Umbilical cord (tissue), 2 donors: ENCODE data around the gene IMMT. TPM values are rescaled to one million over a fixed set of nuclear protein-coding genes. Genes with fewer than 3 reads are reported as not detected.
"Not testable (repeated sequence)": the region's sequence is repeated elsewhere in the genome, so short reads cannot be mapped to it uniquely, and the experiment has no call there.

Experiments
- DNase-seq: peaks from one replicate; pipeline ENCODE4 v3.0.0-alpha.2; 2015; ENCODE audit warnings: low spot score
- total RNA-seq: library from RNA; depleted of rRNA; stranded (reverse); fragments of >200 nt; gene quantifications from one replicate; pipeline ENCODE4 v1.2.3, GENCODE V29; 2014; ENCODE audit warnings: low replicate concordance; ENCODE audit not compliant: insufficient read depth

Gene IMMT
- total RNA-seq, 1 donor from 2014 or later = 64.8 TPM

DNA sequence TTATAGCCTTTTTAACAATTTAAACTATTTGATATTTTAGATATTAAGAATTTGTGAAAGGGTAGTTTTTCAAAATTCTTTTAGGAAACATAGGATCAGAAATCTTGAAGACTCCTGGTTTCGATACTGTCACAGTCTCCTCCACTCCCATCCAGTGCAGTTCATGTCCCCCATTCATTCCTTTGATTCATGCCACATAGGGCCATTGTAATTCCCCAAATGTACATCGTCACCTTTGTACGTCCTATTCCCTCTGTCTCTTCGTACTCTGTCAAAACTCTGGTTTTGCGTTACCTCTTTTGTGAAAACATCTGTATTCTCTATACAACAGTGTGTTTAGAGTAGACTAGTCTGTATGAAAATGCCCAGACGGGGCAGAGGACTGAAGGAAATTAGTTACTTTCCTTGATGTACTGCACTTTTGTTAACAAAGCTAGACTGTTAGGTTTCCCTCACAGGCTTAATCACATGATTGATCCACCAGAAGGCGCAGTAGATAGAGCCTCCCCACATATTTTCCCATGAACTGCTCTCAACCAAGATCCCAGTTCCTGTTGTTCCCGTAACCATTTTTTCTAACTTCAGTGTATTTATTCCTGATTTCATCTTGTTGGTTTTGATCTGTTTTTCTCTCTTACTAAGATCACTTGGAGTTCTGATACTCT, 6.5 kb upstream of the IMMT start:
- no peak for DNase-seq

DNA sequence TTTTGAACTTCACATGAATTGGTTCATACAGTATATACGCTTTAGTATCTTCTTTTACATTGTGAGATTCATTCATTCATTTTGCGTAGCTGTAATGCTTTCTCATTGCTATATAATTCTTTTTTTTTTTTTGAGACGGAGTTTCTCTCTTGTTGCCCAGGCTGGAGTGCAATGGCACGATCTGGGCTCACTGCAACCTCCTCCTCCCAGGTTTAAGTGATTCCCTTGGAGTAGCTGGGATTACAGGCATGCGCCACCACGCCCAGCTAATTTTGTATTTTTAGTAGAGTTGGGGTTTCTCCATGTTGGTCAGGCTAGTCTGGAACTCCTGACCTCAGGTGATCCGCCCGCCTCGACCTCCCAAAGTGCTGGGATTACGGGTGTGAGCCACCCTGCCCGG, 5.3 kb upstream of the IMMT start:
- not testable (repeated sequence) for DNase-seq

DNA sequence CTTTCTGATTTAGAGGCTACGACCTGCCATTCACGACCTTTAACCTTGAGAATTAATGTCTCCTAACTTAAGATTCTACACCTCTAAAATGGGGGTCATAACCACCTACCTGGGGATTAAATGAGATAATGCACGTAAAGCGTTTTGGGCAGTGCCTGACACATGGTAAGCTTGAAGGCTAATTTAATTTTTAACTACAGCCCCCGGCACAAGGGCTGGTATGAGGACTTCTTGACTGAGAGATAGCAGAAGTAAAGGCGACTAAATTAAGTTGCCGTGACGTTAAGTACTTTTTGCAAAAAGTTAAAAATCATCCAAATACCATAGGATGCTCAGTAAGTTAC, 4.5 kb upstream of the IMMT start:
- no peak for DNase-seq

DNA sequence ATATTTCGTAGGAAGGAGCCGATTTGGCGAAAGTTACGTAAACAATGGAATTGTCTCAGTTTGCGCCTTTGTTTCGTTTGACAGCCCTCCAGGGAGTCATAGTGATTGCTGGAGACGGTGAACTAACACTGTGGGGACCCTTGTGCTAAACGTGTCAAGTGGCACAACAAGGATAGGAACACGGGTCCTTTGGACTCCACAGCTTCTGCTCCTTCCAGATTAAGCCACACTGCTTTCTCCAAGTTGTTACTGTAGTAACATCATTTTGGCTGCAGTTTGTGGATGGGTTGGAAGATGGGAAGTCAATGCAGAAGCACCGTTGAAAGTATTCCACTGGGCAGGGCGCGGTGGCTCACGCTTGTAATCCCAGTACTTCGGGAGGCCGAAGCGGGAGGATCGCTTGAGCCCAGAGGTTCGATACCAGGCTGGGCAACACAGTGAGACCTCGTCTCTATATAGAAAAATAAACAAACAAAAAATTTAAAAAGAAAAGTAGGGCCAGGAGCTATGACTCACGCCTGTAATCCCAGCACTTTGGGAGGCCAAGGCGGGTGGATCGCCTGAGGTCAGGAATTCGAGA, 636 bp upstream of the IMMT start:
- DNase-seq = no peak

DNA sequence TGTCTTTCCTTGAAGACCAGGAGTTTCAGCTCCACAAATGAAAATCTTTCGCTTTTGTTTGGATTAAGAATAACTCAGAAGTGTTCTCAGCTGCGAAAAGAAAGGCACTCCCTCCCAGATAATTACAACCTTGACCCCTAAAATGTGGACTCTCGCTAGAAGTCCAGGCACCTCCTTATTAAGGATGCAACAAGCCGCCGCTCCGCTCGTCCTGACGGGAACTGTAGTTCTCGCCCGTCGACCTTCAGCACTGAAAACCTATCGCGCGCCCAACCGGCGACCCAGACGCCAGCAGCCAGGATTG, 559 bp downstream of the IMMT start:
- DNase-seq = no peak

DNA sequence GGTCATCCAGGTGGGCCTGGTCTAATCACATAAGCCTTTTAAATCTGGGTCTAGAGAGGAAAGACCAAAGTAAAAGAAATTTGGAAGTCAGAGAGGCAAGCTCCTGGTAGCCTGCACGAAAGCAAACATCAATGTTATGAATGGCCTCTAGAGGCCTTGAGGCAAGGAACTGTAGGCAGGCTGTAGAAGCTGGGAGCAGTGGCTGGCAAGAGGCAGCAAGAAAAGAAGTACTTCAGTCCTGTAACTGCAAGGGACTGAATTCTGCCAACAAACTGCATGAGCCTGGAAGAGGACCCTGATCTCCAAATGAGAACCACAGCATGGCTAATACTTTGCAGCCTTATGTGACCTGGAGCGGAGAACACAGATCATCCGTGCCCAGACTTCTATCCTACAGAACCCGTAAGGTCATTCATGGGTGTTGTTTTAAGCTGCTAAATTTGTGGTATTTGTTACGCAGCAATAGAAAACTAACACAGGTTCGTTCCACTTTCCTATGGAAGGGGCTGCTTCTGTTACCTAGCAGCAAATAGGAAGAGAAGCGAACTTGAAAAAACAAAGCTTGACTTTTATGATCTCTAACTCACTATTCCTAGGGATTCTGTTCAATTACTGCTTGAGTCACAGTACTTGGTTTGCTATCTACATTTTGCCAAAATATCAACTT, 1.2 kb downstream of the IMMT start:
- no peak for DNase-seq

DNA sequence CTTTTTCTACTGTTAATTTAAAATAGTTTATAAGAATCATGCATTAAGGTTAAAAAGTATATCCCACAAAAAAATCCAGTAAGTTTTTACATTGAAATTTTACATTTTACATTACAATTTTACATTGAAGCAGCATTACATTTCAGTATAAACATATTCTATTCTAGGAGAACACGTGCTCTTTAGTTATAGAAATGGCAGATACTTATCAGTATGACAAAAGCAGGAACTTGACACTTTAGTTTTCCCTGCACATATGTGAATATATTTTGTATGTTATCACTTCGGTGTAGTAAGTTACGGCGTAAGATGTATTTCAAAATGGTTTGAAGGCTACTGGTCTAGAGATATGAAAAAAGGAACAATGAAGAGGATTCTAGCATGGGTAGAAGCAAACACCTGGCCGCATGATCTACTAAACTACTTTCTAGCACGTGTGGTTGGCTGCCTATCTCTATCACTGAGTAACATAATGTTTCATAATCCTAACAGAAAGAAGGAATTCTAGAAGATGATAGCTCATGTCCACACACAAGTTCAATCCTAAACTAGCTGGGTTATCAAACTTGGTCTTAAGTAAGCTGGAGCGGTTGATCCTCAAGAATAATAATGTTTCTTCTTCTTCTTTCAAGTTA, 5.4 kb downstream of the IMMT start:
- no peak for DNase-seq

DNA sequence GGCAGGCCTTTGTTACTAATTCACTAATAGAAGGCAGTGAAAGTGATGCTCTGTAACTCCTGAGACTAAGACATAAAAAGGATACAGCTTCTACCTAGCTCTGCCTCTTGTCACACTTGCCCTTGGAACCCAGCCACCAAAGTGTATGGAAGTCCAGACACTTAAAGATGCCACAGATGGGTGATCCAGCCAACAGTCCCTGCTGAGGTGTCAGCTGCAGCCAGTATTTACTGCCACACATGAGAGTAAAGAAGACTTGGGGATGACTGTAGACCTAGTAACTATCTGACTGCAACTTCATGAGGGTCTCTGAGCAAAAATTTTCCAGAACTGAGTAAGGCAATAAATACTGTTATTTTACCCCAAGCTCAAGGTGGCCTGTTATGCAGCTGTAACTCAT, 8.8 kb downstream of the IMMT start:
- no peak for DNase-seq

DNA sequence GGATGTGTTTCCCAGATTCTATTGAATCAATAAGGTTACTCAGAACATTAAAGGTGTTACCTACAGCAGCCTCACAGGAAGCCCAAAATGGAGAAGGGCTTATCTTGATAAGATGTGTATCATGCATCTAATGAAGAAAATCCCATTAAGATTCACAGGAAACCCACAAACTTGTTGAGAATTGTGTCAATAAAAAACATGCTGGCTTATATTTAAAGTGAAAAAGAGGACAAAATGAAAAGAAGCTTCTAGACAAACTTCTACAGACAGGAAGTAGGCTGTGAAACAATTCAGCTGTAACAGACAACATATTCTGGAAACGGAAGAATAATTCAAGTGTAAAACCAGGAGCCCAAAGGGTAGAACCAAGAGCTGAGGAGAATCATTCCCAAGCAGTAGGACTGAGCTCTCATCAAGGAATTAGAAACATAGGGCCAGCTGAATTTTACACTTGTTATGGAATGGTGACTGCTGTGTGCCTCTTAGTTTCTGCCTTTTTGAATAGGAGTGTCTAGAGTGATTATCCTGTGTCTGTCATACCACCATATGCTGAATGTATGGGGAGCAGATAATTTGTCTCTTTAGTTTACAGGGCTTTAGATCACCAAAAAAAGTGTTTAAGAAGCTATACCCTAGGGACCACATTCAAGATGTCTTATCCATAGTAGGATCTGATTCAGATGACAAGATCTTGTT, 9.6 kb downstream of the IMMT start:
- DNase-seq = no peak

DNA sequence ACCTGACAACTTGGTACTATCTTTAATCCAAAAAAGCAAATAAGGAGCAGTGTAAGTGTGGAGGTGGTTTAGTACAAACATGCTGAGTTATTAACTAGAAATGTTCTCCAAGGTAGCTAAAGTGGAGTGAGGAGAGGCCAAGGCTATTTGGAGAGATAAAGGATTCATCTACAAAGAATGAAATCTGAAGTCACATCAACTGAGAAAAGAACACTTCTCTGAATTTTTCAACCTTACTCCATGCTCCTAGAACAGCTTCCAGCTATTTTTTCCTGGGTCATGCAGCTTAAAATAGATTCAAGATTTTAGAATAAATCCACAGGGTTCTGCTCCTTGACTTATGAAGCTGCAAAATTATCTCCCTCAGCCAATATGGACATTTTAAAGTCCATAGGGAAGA, 18.7 kb downstream of the IMMT start:
- DNase-seq = no peak

DNA sequence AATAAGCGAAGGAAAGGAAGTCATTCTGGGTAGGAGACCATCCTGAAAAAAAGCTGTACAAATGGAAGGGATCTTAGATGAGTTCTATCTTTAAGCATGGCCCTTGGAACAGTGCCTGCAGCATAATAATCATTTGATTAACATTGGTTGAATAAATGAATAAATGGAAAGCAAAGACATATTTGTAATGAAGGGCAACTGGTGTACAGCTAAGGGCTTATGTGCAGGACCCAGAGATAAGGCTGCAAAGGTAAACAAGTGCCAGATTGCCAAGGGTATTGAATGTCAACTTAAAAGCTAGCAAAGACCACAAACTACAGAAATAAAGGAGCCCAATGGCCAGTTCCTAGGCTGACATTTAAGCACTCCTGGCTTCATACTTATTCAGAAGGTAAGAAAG, 19.4 kb downstream of the IMMT start:
- DNase-seq = no peak

DNA sequence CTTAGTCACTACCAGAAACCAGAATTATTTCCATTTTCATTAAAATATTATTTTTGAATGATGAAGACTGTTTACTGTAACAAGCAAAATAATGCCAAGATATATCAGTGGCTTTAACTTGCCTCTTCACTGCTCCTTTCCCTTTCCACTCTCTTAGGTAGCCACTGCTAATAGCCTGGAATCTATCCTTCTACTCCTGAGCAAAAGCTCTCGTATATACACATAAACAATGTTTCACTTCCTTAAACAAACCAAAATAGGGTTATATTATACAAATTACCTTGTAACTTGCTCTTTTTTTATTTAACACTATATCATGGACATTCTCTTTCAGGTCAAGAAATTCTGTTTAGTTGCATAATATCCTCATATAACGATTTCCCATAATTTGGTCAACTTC, 20.8 kb downstream of the IMMT start:
- no peak for DNase-seq

DNA sequence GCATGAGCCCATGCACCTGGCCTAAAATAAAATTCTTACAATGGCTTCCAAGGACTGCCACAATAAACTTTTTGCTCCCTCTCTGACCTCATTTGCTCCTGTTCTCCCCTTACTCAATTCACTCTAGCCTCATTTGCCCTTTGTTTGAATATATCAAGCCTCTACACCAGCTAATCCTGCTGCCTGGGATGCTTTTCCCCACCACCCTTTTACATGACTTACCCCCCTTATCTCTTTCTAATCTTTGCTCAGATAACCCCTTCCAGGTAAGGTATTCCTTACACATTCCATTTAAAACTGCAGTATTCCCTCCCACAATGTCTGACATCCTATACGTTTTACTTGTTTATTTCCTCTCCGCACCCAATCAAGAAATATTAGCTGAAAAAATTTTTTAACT, 22.7 kb downstream of the IMMT start:
- no peak for DNase-seq

DNA sequence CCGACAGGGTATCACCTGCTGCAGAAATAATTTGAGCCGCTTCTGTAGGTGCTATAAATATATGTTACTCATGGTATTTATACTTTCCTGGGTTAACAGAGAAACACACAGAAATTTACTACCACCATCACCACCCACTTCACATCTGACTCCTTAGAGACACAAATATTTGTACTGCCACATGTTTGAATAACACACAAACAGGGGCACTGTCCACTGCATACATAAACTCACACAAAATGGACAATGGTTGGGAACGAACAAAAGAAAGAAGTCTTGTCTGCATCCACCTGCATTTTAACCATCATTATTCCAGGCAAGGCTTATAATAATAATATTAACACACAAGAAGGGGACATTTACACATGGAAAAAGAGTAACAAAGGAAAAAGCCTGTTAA, 24.0 kb downstream of the IMMT start:
- no peak for DNase-seq

DNA sequence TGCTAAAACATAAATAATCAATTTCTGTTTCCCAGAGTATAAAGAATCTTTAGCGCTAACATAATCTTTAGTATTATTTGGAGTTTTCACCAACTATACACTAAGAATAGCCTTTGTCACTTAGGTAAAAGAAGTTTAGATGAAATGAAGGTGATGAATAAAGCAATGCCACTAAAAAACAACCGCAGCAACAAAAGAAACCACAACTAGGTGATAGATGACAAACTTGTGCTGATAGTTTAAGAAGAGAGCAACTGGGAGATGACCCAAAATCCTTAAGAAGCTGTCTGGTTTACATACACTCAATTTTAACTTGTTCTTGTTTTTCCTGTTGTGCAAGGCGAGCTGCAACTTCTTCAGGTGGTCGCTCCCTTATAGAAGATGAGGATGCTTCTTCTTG, 24.8 kb downstream of the IMMT start:
- DNase-seq = no peak

DNA sequence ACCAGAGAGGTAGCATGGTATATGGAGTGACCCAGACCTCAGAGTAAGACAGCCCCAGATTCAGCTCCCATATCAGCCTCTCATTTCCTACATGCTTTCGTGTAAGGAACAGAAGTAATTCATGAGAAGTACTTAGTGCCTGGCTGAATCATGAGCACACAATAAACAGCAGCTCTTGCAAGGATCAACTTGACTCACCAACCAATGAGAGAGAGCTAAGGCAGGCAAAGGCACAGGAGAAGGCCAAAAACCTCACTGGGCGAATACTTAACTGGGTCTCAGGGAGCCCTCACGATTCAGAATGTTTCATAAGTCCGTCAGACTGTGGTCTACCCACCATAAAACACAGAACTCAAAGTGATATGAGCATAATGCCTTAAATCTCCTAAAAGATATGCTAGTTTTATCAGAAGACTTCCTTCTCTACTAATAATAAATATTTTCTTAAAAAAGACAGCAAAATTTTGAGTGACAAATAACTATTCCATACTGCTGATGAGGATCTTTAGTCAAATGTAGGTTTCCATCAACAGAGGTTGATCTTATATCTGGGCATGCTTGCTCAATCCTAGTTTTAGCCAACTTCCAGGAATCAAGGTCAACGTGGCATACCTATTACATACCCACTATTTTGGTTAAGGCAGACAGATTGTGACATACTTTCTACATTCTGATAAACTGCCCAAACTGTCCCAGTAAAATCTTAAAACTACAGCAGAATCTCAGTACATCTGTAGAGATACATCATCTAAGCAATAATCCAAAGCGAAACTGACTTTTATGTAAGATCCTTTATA, 34.9 kb downstream of the IMMT start:
- no peak for DNase-seq

DNA sequence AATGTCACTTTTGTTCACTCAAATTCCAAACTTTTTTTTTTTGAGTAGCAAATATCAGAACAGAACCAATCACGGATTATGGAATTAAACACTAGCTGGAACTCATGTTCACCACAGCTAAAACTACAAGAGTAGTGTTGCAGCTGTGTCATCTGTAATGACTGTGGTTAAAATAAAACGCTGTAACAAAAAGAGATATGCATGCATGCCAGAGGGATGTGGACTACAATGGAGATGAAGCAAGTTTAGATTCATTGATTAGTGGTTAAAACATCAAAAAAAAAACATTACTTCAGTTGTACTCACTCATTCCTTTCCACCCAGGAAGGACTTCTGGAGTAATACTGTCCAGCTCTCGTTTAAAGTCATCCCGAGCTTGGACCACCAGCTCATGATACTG, 37.0 kb downstream of the IMMT start:
- no peak for DNase-seq

DNA sequence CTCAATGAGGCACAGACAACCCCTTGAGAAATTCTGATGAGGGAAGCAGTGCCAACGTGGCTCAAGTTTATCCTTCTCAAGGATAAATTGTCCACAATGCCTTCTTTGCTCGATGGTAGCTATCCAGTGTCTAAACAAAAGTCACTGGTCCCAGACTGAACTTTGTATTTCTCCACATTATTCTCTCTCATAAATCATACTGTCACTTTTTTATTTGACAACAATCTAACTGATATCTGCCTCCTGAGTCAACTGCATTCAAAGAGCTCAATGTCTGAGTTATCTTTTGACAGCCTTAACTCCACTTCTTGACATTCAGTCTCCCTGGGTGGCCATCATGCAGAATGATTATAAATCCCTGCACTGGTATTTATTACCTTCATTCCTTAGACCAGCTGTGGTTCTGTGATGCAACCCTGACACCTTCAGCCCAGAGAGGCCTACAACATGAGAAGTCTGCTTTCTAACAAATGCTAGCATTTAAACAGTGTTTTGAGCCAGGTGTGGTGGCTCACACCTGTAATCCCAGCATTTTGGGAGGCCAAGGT, 38.2 kb downstream of the IMMT start:
- DNase-seq = no peak

DNA sequence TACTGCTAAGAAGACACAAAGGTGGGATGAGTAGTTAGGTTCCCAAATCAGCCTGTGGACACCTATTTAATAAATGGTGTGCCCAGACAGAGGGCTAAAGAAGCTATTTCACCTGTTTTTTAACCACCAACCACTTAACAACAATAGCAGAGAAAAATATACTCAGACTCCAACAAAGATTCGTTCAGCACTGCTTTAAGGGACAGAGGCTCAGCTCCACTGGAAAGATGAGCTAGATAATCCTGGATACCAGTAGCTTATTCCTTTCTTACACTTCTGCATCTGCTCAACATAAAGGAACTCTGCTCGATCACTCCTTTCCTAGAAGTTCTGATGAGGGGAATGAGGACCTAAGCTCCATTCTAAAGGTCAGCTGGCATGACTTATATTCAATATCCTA, 44.8 kb downstream of the IMMT start:
- DNase-seq = no peak

DNA sequence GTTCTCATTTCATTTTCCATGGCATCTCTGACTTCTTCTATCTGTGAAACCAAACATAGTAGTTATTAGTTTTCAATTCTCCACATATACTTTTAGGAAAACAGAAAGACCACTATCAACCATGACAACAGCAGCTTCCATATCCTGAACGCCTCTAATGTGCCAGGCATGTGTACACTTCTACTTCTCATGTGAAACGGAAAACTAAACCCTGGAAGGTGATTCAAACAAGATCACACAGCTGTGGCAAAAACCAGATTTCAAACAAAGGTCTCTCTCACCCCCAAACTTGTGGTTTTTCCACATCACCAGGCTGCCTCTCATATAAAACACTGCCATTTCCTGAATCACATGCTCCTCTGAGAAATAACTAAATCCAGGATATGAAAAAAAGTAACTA, 47.5 kb downstream of the IMMT start:
- no peak for DNase-seq

DNA sequence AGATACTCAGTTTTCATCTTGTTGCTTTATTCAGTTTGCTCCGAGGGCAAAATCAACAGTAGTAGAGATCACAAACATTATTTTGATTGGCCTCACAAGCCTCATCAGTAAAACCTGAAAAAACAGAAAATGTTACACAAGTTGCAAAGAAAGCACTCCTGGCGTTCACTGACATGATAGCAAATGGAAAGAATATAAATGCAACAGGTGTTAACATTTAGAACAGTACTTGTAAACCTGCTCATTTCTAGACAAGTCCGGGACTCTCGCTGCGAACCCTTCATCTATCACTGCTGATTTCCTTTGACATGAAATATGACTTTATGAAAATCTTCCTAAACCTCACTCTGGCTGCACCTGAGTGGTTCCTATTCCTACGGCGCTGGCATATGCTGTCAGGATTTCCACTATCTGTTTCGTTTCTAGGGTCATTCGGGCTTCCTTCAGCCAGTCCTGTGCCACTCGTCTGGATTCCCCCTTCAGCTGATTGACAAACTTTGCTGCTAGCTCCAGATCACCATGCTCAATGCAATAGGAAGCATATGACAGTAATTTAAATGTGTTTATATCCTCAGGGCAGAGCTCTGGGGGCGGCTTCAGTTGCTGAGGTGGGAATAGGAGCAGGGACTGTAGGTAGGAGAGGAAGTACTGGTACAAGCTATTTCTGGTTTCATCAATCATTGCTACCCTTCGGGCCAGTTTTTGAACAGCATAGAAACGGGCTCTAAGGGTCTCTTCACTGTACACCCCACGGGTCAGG, 51.2 kb downstream of the IMMT start:
- no peak for DNase-seq
